Natural killer cell treated with Interleukin-12 subunit alpha and Interleukin-12 subunit beta and Interleukin-15 and Interleukin-18, amount 100 ng/mL, for 72 hours (primary cell): ENCODE data around the gene FANK1. TPM values are rescaled to one million over a fixed set of nuclear protein-coding genes. Genes with fewer than 3 reads are reported as not detected.
"Not testable (repeated sequence)": the region's sequence is repeated elsewhere in the genome, so short reads cannot be mapped to it uniquely, and the experiment has no call there.

Source experiments
- ATAC-seq, 2 donors: fragments of 150-1000 bp; cut with Tn5 transposase in 1 of 2; sonication (Bioruptor Pico), chemical (Tn5 transposase) in 1 of 2; 2 replicates each; pipeline ENCODE4 v1.10.0; 2021
- DNase-seq: peaks from one replicate; pipeline ENCODE4 v3.0.0; 2022; ENCODE audit warnings: low spot score
- H3K27ac Mint-ChIP-seq, 2 donors: 1 replicate in 1 of 2; 2 replicates in 1 of 2; pipeline ENCODE4 v1.8.0; 2022; ENCODE audit warnings: mixed read lengths in 2 of 2, mild to moderate bottlenecking in 1 of 2, moderate library complexity in 1 of 2
- H3K27me3 Mint-ChIP-seq, 2 donors: 1 replicate in 1 of 2; 2 replicates in 1 of 2; pipeline ENCODE4 v1.8.0; 2022; ENCODE audit warnings: mixed read lengths in 2 of 2
- H3K36me3 Mint-ChIP-seq: one replicate; pipeline ENCODE4 v1.8.0; 2022; ENCODE audit warnings: mixed read lengths
- H3K4me1 Mint-ChIP-seq, 2 donors: 1 replicate in 1 of 2; 2 replicates in 1 of 2; pipeline ENCODE4 v1.8.0; 2022; ENCODE audit warnings: low read depth in 2 of 2, mixed read lengths in 2 of 2, mild to moderate bottlenecking in 1 of 2
- H3K4me3 Mint-ChIP-seq: one replicate; pipeline ENCODE4 v1.8.0; 2022; ENCODE audit warnings: mixed read lengths
- H3K9me3 Mint-ChIP-seq: 2 replicates; pipeline ENCODE4 v1.8.0; 2022; ENCODE audit warnings: mixed read lengths
- total RNA-seq, 2 donors: library from RNA; stranded (reverse); gene quantifications; one replicate each; pipeline ENCODE4 v1.2.3, GENCODE V29; 2022

FANK1 gene
- total RNA-seq, 2 donors from 2014 or later = not detected

DNA sequence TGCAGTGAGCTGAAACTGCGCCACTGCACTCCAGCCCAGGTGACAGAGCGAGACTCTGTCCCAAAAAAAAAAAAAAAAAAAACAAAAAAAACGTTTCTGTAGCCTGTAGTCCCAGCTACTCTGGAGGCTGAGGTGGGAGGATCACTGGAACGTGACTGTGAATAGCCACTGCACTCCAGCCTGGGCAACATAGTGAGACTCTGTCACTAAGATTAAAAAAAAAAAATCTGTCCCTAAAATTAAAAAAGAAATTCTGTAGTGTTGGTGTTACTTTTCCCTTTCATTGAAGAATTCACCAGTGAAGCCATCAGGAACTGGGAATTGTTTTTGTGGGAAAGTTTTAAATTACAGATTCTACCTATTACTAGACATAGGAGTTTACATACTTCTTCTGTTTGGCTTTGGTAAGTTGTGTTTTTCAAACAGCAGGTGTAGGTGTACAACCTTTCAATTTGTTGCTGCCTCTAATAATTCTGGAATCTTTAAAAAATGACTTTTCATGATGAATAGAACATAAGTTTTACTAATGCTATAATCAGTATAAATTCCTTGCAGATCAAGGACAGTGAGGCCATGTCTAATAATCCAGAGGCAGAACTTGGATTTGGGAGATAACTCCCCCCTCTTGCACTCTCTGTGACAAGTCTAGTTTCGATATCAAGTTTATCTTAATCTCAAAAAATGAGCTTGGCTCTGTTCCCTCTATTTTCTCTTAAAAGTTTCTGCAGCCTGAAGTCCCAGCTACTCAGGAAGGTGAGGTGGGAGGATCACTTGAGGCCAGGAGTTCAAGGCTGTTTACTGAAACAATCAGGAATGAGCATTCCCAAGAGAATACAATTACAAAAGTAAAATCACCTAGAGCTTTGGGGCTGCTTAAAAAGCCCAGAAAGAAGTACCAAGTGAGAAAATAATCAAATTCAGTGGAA is 9.0 kb downstream of the FANK1 start:
- DNase-seq, H3K27me3 Mint-ChIP-seq, H3K4me3 Mint-ChIP-seq, ATAC-seq, H3K36me3 Mint-ChIP-seq, H3K4me1 Mint-ChIP-seq, H3K27ac Mint-ChIP-seq, H3K9me3 Mint-ChIP-seq: not testable (repeated sequence)

DNA sequence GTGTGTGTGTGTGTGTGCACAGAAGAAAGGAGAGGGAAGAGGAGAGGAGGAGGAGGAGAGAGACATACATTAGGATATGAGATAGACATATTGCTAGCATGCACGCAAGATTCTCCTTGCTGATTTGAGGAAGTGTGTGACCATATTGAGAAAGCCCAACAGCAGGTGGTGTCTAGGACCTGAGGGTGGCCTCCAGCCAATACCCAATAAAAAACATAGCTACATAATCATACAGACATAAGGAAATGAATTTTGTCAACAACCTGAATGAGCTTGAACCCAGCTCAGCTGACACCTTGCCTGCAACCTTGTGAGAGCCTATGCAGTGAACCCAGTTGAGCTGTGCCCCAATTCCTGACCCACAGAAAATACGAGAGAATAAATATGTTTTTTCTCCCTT is 11.2 kb downstream of the FANK1 start:
- not testable (repeated sequence) for H3K36me3 Mint-ChIP-seq, ATAC-seq, H3K4me1 Mint-ChIP-seq, H3K27ac Mint-ChIP-seq, H3K9me3 Mint-ChIP-seq, H3K27me3 Mint-ChIP-seq, DNase-seq, H3K4me3 Mint-ChIP-seq

DNA sequence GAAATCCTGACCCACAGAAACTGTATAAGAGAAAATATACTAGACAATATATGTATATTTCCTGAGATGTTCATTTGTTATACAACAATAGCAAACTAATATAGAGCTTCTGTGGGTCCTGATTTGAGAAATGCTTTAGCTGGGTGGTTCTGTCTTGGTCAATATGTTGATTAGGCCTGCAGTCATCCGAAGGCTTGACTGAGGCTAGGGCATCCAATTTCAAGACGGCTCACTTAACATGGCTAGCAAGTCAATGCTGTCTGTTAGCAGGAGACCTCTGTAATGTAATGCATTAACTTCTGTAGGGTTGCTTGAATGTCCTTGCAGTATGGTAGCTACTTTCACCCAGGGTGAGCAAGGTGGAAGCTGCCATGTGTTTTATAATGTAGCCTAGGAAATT is 12.4 kb downstream of the FANK1 start:
- not testable (repeated sequence) for H3K27ac Mint-ChIP-seq, H3K9me3 Mint-ChIP-seq, H3K4me3 Mint-ChIP-seq, ATAC-seq, H3K27me3 Mint-ChIP-seq, DNase-seq, H3K4me1 Mint-ChIP-seq, H3K36me3 Mint-ChIP-seq

GRCh38 chr10:125909491-125909890 is 13.1 kb downstream of the FANK1 start:
- not testable (repeated sequence) for H3K27ac Mint-ChIP-seq, H3K27me3 Mint-ChIP-seq, DNase-seq, H3K36me3 Mint-ChIP-seq, H3K4me1 Mint-ChIP-seq, ATAC-seq, H3K9me3 Mint-ChIP-seq, H3K4me3 Mint-ChIP-seq

DNA sequence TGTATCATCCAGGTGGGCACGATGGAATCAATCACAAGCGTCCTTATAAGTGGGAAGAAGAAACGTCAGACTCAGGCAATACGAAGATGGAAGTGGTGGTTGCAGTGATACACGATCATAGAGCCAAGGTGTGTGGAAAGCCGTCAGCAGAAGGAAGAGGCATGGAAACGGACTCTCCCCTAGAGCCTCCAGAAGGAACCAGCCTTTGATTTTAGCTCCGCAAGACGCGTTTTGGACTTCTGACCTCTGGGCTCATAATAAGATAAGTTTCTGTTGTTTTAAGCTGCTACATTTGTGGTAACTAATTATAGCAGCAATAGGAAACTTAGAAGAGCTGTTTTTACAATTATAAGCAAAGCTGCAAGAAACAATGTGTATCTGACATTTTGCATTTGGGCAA is 14.8 kb downstream of the FANK1 start:
- peaks cover 5 to 6% of the 10 kb centered on the region in 2 donors for H3K27me3 Mint-ChIP-seq
- H3K4me1 Mint-ChIP-seq = no peaks in the 10 kb centered on the region
- no peak overlapping the region for H3K4me3 Mint-ChIP-seq
- H3K9me3 Mint-ChIP-seq = no peaks in the 10 kb centered on the region
- no peaks in the 10 kb centered on the region for H3K36me3 Mint-ChIP-seq
- DNase-seq (no peak), ATAC-seq (no peak)
- H3K27ac Mint-ChIP-seq = no peak overlapping the region

DNA sequence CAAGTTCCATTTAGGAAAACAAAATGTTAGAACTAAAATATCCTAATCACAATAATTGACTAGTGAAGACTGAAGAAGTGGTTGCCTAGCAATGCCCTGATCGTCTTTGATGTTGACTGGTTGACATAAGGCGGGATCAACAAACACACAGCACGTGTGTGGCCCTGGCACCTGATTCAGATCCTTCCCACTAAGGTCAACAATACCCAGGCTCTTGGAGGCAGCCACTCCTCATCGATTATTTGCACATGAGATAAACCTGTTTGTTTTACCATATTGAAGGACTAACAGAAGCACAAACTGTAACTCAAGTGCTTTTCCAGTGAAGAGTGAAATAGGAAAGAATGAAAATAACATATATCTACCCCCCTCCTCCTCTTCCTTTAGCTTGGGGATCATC is 15.6 kb downstream of the FANK1 start:
- Mint-ChIP-seq H3K9me3 (no peaks in the 10 kb centered on the region), H3K4me3 (no peak overlapping the region), H3K27me3 (peaks cover 8 to 10% of the 10 kb centered on the region in 2 donors), H3K36me3 (no peaks in the 10 kb centered on the region), H3K4me1 (no peaks in the 10 kb centered on the region), H3K27ac (no peak overlapping the region)
- ATAC-seq (no peak), DNase-seq (no peak)

DNA sequence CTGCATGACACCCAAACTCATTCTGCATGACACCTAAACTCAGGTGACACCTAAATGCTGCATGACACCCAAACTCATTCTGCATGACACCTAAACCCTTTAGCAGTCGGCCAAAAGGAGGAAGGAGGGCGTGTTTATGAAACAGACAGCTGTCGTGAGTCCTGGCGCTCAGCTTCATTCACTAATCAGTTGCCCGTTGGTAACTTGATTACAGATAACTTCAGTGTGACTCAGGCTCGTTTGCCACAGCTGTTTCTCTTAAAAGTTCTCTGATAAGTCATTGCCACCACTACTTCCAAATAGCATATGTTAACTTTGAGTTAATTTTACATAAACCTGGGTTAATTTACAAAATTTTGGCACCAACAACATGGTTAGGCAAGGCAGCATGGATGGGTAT is 16.9 kb downstream of the FANK1 start:
- H3K36me3 Mint-ChIP-seq, H3K27ac Mint-ChIP-seq, H3K4me1 Mint-ChIP-seq, H3K9me3 Mint-ChIP-seq, DNase-seq, ATAC-seq, H3K27me3 Mint-ChIP-seq, H3K4me3 Mint-ChIP-seq: not testable (repeated sequence)

DNA sequence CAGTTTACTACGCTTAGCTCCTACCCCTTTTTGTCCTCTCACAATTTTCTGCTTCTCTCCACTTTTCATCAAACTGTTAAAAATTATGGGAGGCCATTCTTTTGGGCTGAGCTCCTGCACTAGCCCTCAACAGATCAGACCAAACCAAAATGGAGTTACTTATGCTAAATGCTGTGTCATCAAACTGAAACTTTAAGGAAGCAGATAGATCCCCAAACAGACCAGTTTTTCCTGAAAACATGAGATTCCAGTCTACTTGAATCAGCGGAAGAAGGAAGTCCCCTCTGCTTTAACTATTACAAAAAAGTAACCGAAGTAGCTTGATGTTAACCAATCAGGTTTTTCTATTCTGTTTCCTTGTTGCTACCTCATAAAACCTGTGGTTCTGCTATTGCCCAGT is 20.6 kb downstream of the FANK1 start:
- ATAC-seq (no peak), DNase-seq (no peak)
- no peaks in the 10 kb centered on the region for H3K4me1 Mint-ChIP-seq
- H3K9me3 Mint-ChIP-seq = peaks cover 4% of the 10 kb centered on the region
- no peak overlapping the region for H3K27ac Mint-ChIP-seq
- no peak overlapping the region for H3K4me3 Mint-ChIP-seq
- H3K36me3 Mint-ChIP-seq = no peaks in the 10 kb centered on the region
- H3K27me3 Mint-ChIP-seq = peaks cover 6 to 8% of the 10 kb centered on the region in 2 donors

DNA sequence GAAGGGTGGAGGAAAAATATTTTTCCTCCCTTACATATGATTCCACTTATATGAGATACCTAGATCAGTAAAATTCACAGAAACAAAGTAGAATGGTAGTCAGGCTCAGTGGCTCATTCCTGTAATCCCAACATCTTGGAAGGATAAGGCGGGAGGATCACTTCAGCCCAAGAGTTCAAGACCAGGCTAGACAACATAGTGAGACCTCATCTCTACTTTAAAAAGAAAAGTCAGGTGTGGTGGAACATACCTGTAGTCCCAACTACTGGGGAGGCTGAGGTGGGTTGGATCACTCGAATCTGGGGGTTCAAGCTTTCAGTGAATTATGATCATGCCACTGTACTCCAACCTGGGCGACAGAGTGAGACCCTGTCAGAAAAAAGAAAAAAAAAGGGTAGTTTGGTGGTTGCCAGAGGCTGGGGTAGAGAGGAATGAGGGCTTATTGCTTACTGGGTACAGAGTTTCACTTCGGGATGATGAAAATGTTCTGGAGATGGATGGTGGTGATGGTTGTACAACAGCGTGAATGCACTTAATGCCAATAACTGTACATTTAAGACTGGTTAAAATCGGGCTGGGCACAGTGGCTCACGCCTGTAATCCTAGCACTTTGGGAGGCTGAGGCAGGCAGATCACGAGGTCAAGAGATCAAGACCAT is 21.5 kb downstream of the FANK1 start:
- not testable (repeated sequence) for H3K9me3 Mint-ChIP-seq, H3K27me3 Mint-ChIP-seq, ATAC-seq, H3K4me3 Mint-ChIP-seq, H3K36me3 Mint-ChIP-seq, H3K4me1 Mint-ChIP-seq, DNase-seq, H3K27ac Mint-ChIP-seq

DNA sequence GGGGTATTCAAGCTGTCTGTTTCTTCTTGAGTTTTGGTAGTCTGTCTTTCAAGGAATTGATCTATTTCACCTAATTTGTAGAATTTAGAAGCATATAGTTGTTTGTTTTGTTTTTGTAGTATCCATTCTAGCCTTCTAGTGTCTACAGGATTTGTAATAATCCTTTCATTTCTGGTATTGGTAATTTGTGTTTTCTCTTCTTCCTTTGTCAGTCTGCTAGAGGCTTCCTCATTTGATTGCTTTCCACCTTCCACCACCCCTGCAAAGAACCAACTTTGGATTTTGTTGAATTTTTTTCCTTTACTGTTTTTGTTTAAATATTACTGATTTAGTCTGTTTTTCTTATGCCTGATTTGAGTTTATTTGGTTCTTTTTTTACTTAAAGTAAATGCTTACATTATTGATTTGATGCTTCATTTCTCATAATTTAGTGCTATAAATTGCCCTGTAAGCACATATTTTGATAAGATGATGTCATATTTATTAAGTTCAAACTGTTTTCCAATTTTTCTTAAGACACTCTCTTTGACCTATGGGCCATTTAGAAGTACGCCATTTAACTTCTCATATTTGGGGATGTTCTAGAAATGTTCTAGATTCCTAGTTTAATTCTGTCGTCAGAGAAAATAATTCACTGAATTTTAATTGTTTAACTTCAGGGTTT is 25.4 kb downstream of the FANK1 start:
- H3K9me3 Mint-ChIP-seq, H3K4me3 Mint-ChIP-seq, H3K4me1 Mint-ChIP-seq, H3K36me3 Mint-ChIP-seq, ATAC-seq, DNase-seq, H3K27ac Mint-ChIP-seq: not testable (repeated sequence)
- H3K27me3 Mint-ChIP-seq = peaks cover 5 to 10% of the 10 kb centered on the region in 2 donors

DNA sequence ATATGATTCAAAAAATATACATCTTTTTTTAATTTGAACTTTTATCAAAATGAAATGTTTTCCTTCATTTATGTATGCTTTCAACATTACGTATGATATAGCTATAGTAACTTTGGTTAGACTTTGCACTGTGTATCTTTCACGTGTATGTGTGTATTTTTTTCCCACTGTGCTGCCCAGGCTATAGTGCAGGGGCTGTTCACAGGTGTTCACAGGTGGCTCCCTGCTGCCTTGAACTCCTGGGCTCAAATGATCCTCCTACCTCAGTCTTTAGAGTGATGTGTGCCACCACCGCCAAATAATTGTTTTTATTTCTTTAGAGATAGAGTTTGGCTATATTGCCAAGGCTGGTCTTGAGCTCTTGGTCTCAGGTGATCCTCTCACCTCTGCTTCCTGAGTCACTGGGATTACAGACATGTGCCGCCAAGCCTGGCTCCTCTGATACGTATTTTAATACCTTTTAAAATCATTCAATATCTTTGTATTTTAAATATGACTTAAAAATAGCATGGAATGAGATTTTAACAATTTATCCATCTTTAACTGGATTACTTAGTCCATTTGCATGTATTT is 29.0 kb downstream of the FANK1 start:
- no peak overlapping the region for H3K27ac Mint-ChIP-seq
- no peaks in the 10 kb centered on the region for H3K36me3 Mint-ChIP-seq
- no peaks in the 10 kb centered on the region for H3K4me1 Mint-ChIP-seq
- H3K27me3 Mint-ChIP-seq = peaks cover 5 to 18% of the 10 kb centered on the region in 2 donors
- H3K9me3 Mint-ChIP-seq = no peaks in the 10 kb centered on the region
- DNase-seq (no peak), ATAC-seq (no peak)
- no peak overlapping the region for H3K4me3 Mint-ChIP-seq

- no peaks in the 10 kb centered on the region for H3K36me3 Mint-ChIP-seq
- DNase-seq = no peak
- H3K27ac Mint-ChIP-seq = no peak overlapping the region
- ATAC-seq = no peak
- no peaks in the 10 kb centered on the region for H3K4me1 Mint-ChIP-seq
- no peaks in the 10 kb centered on the region for H3K9me3 Mint-ChIP-seq
- H3K4me3 Mint-ChIP-seq = no peak overlapping the region
- H3K27me3 Mint-ChIP-seq = peaks cover 9 to 18% of the 10 kb centered on the region in 2 donors
These were observed 29.9 kb downstream of the FANK1 start for GRCh38 chr10:125926247-125926646.

DNA sequence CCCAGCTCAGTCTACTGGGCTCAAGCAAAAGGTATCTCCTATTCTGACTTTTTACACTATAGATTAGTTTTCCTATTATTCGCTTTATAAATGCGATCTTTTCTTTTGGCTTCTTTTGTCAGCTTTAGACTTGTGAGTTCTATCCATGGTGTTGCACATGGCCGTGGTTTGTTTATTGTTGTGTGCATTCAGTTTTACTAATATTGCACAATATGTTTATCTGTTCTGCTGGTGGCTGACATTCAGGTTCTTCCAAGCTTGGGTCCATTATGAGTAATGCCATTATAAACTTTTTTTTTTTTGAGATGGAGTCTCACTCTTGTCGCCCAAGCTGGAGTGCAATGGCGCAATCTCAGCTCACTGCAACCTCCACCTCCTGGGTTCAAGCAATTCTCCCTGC is 30.9 kb downstream of the FANK1 start:
- not testable (repeated sequence) for H3K9me3 Mint-ChIP-seq, H3K4me1 Mint-ChIP-seq, H3K27ac Mint-ChIP-seq, H3K4me3 Mint-ChIP-seq, ATAC-seq, DNase-seq, H3K36me3 Mint-ChIP-seq
- peaks cover 16 to 25% of the 10 kb centered on the region in 2 donors for H3K27me3 Mint-ChIP-seq
